Suprapubic skin (tissue), 4 donors: ENCODE measurements around the gene CEP72.

Experiments
- POLR2A ChIP-seq, 2 donors: fragments of 450-650 bp; IDR thresholded peaks; one replicate each; pipeline ENCODE4 v1.6.1; 2017; ENCODE audit warnings: antibody characterized with exemption in 2 of 2, mild to moderate bottlenecking in 2 of 2, moderate library complexity in 2 of 2
- POLR2AphosphoS5 ChIP-seq, 3 donors: sonication (generic); formaldehyde crosslinking; IDR thresholded peaks; one replicate each; pipeline ENCODE4 v1.6.1; 2017; ENCODE audit warnings: antibody characterized with exemption in 3 of 3
- TF ChIP-seq, protein P1 (sequence below), 2 donors: fragments of 200-600 bp in 1 of 2; fragments of 450-650 bp in 1 of 2; sonication (generic) in 1 of 2; IDR thresholded peaks; one replicate each; pipeline ENCODE4 v1.5.1; 2016 to 2019; ENCODE audit warnings: antibody characterized with exemption in 2 of 2, mild to moderate bottlenecking in 1 of 2, moderate library complexity in 1 of 2

- TF ChIP-seq POLR2A (IDR thresholded peaks at IDR 0.05): no peak
- TF ChIP-seq, protein P1, sequence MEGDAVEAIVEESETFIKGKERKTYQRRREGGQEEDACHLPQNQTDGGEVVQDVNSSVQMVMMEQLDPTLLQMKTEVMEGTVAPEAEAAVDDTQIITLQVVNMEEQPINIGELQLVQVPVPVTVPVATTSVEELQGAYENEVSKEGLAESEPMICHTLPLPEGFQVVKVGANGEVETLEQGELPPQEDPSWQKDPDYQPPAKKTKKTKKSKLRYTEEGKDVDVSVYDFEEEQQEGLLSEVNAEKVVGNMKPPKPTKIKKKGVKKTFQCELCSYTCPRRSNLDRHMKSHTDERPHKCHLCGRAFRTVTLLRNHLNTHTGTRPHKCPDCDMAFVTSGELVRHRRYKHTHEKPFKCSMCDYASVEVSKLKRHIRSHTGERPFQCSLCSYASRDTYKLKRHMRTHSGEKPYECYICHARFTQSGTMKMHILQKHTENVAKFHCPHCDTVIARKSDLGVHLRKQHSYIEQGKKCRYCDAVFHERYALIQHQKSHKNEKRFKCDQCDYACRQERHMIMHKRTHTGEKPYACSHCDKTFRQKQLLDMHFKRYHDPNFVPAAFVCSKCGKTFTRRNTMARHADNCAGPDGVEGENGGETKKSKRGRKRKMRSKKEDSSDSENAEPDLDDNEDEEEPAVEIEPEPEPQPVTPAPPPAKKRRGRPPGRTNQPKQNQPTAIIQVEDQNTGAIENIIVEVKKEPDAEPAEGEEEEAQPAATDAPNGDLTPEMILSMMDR (IDR thresholded peaks at IDR 0.05): no peak
- TF ChIP-seq POLR2AphosphoS5 (IDR thresholded peaks at IDR 0.05): no peak
These were observed 27.3 kb upstream of the CEP72 start for GRCh38 chr5:584846-585245.
